GM15510 (cell line): ENCODE measurements around the gene HSFX3.

ENCODE experiments used
- POLR2A ChIP-seq: IDR thresholded peaks from 3 replicates; pipeline ENCODE4 v1.6.1; 2011; ENCODE audit warnings: borderline replicate concordance; ENCODE audit not compliant: insufficient read length; ENCODE audit errors: extremely low read depth

The HSFX3 gene

GRCh38 chrX:149528381-149528780, 21.3 kb downstream of the HSFX3 start:
- no peak for TF ChIP-seq POLR2A

GRCh38 chrX:149527705-149528104, 22.0 kb downstream of the HSFX3 start:
- no peak for TF ChIP-seq POLR2A

GRCh38 chrX:149522916-149523315, 26.8 kb downstream of the HSFX3 start:
- TF ChIP-seq POLR2A, result no peak

- TF ChIP-seq POLR2A, result no peak
Observed at GRCh38 chrX:149521438-149521837, 28.3 kb downstream of the HSFX3 start.

- no peak for TF ChIP-seq POLR2A
Observed at GRCh38 chrX:149518236-149518635, 31.5 kb downstream of the HSFX3 start.

GRCh38 chrX:149517308-149517707, 32.4 kb downstream of the HSFX3 start:
- TF ChIP-seq POLR2A, result no peak

- no peak for TF ChIP-seq POLR2A
Observed at GRCh38 chrX:149516604-149517003, 33.1 kb downstream of the HSFX3 start.

GRCh38 chrX:149515954-149516602, 33.6 kb downstream of the HSFX3 start:
- no peak for TF ChIP-seq POLR2A

GRCh38 chrX:149513825-149514428, 35.8 kb downstream of the HSFX3 start:
- TF ChIP-seq POLR2A, result no peak

GRCh38 chrX:149512225-149512885, 37.4 kb downstream of the HSFX3 start:
- TF ChIP-seq POLR2A, result no peak

GRCh38 chrX:149511081-149511480, 38.6 kb downstream of the HSFX3 start:
- TF ChIP-seq POLR2A, result no peak

GRCh38 chrX:149510386-149510785, 39.3 kb downstream of the HSFX3 start:
- TF ChIP-seq POLR2A, result no peak

- no peak for TF ChIP-seq POLR2A
Observed at GRCh38 chrX:149508467-149508866, 41.3 kb downstream of the HSFX3 start.

GRCh38 chrX:149506349-149506748, 43.4 kb downstream of the HSFX3 start:
- TF ChIP-seq POLR2A, result no peak

- no peak for TF ChIP-seq POLR2A
Observed at GRCh38 chrX:149505671-149506070, 44.1 kb downstream of the HSFX3 start.
